IgD-negative memory B cell (primary cell): ENCODE measurements around the gene ZNF213. TPM values are rescaled to one million over a fixed set of nuclear protein-coding genes. Genes with fewer than 3 reads are reported as not detected.

Experiments
- H3K27ac Mint-ChIP-seq, 3 donors: one replicate each; pipeline ENCODE4 v1.8.0; 2020 to 2022; ENCODE audit warnings: mild to moderate bottlenecking in 3 of 3, mixed read lengths in 3 of 3, moderate library complexity in 1 of 3
- H3K27me3 Mint-ChIP-seq: one replicate; pipeline ENCODE4 v1.8.0; 2021; ENCODE audit warnings: mixed read lengths
- H3K36me3 Mint-ChIP-seq: one replicate; pipeline ENCODE4 v1.8.0; 2020; ENCODE audit warnings: mild to moderate bottlenecking, mixed read lengths
- H3K4me1 Mint-ChIP-seq, 3 donors: one replicate each; pipeline ENCODE4 v1.8.0; 2020 to 2022; ENCODE audit warnings: mixed read lengths in 3 of 3, mild to moderate bottlenecking in 1 of 3
- H3K4me3 Mint-ChIP-seq, 4 donors: one replicate each; pipeline ENCODE4 v1.8.0; 2020 to 2022; ENCODE audit warnings: mild to moderate bottlenecking in 4 of 4, mixed read lengths in 4 of 4, moderate library complexity in 3 of 4
- H3K9me3 Mint-ChIP-seq, 3 donors: one replicate each; pipeline ENCODE4 v1.8.0; 2020 to 2021; ENCODE audit warnings: mixed read lengths in 3 of 3, mild to moderate bottlenecking in 1 of 3
- polyA plus RNA-seq: library from polyadenylated mRNA; unstranded; fragments of 300-500 nt; fragmentation: Illumina TruSeq; gene quantifications from one replicate; pipeline ENCODE4 v1.2.3, GENCODE V29; 2021

ZNF213 gene
- polyA plus RNA-seq, 1 donor from 2014 or later, result 1.9 TPM

DNA sequence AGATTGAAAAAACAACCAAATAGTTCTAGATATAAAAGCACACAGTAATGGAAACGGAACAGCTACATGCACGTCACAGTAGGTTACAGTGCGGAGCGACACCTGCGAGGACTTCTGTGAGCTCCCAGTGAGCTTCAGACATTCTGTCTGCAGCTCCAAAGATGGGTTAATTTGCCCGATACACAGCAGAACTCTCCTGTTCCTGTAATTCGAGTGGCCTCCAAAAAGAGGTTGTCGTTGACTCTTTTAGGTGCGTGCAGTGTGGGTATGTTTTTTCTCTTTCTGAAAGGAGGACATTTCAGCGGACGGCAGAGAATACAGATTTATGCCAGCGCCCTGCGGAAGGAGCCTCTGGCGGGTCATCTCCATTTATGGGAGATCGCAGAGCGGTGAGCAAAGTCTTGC, 56.1 kb downstream of the ZNF213 start:
- Mint-ChIP-seq H3K4me3 (peak overlapping the region in 3 of 4 donors; percentile 66 to 79 (median 75)), H3K9me3 (peaks cover 0 to 18% (median 6%) of the 10 kb centered on the region in 3 donors), H3K27ac (peak overlapping the region; percentile 80 to 98 (median 85)), H3K27me3 (peaks cover 81% of the 10 kb centered on the region), H3K4me1 (peaks cover 11 to 20% (median 13%) of the 10 kb centered on the region in 3 donors), H3K36me3 (no peaks in the 10 kb centered on the region)

Other genes with a start within 250 kb of the ZNF213 start
- 14.8 TPM for gene FLYWCH1, start 223.1 kb upstream of the ZNF213 start, polyA plus RNA-seq
- 1.5 TPM for gene KREMEN2, start 170.8 kb upstream of the ZNF213 start, polyA plus RNA-seq
- gene PAQR4, start 165.7 kb upstream of the ZNF213 start, polyA plus RNA-seq, result 1.9 TPM
- 1.4 TPM for gene PKMYT1, start 154.6 kb upstream of the ZNF213 start, polyA plus RNA-seq
- gene CLDN9, start 122.1 kb upstream of the ZNF213 start, polyA plus RNA-seq, result not detected
- gene CLDN6, start 116.8 kb upstream of the ZNF213 start, polyA plus RNA-seq, result not detected
- 0.31 TPM for gene TNFRSF12A, start 114.7 kb upstream of the ZNF213 start, polyA plus RNA-seq
- 26.2 TPM for gene HCFC1R1, start 111.1 kb upstream of the ZNF213 start, polyA plus RNA-seq
- 48.2 TPM for gene THOC6, start 111.0 kb upstream of the ZNF213 start, polyA plus RNA-seq
- gene BICDL2, start 98.1 kb upstream of the ZNF213 start, polyA plus RNA-seq, result not detected
- 0.40 TPM for gene MMP25, start 88.5 kb upstream of the ZNF213 start, polyA plus RNA-seq
- 59.8 TPM for gene IL32, start 69.4 kb upstream of the ZNF213 start, polyA plus RNA-seq
- gene ZSCAN10, start 35.7 kb upstream of the ZNF213 start, polyA plus RNA-seq, result not detected
- gene ZNF205, start 22.4 kb upstream of the ZNF213 start, polyA plus RNA-seq, result not detected
- gene OR1F1, start 53.2 kb downstream of the ZNF213 start, polyA plus RNA-seq, result not detected
- 8.3 TPM for gene ZNF200, start 100.1 kb downstream of the ZNF213 start, polyA plus RNA-seq
- gene MEFV, start 121.6 kb downstream of the ZNF213 start, polyA plus RNA-seq, result not detected
- 61.3 TPM for gene ZNF263, start 148.5 kb downstream of the ZNF213 start, polyA plus RNA-seq
- 4.4 TPM for gene TIGD7, start 170.4 kb downstream of the ZNF213 start, polyA plus RNA-seq
- 27.1 TPM for gene ZNF75A, start 170.5 kb downstream of the ZNF213 start, polyA plus RNA-seq
- not detected for gene OR2C1, start 220.9 kb downstream of the ZNF213 start, polyA plus RNA-seq